Body of pancreas (tissue), 4 donors: ENCODE measurements around the gene RNF151.

Source experiments
- POLR2A ChIP-seq, 3 donors: fragments of 450-650 bp; IDR thresholded peaks; one replicate each; pipeline ENCODE4 v1.6.1; 2016; ENCODE audit warnings: antibody characterized with exemption in 3 of 3, mild to moderate bottlenecking in 2 of 3
- TF ChIP-seq, protein P1 (sequence below), 7 experiments: fragments of 450-650 bp in 4 of 7; fragments of 200-600 bp in 3 of 7; sonication (generic) in 3 of 7; IDR thresholded peaks; one replicate each; pipeline ENCODE4 v1.5.1; 2016 to 2019; ENCODE audit warnings: antibody characterized with exemption in 7 of 7

- TF ChIP-seq, protein P1, sequence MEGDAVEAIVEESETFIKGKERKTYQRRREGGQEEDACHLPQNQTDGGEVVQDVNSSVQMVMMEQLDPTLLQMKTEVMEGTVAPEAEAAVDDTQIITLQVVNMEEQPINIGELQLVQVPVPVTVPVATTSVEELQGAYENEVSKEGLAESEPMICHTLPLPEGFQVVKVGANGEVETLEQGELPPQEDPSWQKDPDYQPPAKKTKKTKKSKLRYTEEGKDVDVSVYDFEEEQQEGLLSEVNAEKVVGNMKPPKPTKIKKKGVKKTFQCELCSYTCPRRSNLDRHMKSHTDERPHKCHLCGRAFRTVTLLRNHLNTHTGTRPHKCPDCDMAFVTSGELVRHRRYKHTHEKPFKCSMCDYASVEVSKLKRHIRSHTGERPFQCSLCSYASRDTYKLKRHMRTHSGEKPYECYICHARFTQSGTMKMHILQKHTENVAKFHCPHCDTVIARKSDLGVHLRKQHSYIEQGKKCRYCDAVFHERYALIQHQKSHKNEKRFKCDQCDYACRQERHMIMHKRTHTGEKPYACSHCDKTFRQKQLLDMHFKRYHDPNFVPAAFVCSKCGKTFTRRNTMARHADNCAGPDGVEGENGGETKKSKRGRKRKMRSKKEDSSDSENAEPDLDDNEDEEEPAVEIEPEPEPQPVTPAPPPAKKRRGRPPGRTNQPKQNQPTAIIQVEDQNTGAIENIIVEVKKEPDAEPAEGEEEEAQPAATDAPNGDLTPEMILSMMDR (IDR thresholded peaks at IDR 0.05): no peak
- no peak for TF ChIP-seq POLR2A (IDR thresholded peaks at IDR 0.05)
Observed at GRCh38 chr16:2002406-2003230, 36.0 kb downstream of the RNF151 start.
